Activated CD8-positive, alpha-beta memory T cell treated with anti-CD3 and anti-CD28 coated beads for 4 hours (primary cell): ENCODE measurements around the gene MAP3K2.
A peak's percentile ranks its signal among the peaks of the same experiment; 100 is the strongest.

Experiments used
- DNase-seq, 2 donors: peaks; one replicate each; pipeline ENCODE4 v3.0.0-alpha.2; 2020; ENCODE audit warnings: low read depth in 2 of 2

The MAP3K2 gene

GRCh38 chr2:127348426-127349000, 39.3 kb downstream of the MAP3K2 start:
- no peak for DNase-seq

- DNase-seq = no peak
Observed at GRCh38 chr2:127347734-127348392, 39.9 kb downstream of the MAP3K2 start.

GRCh38 chr2:127347015-127347414, 40.8 kb downstream of the MAP3K2 start:
- DNase-seq = no peak

GRCh38 chr2:127343277-127343676, 44.5 kb downstream of the MAP3K2 start:
- no peak for DNase-seq

GRCh38 chr2:127342101-127342500, 45.7 kb downstream of the MAP3K2 start:
- DNase-seq = no peak

GRCh38 chr2:127332335-127332734, 55.4 kb downstream of the MAP3K2 start:
- DNase-seq = no peak

GRCh38 chr2:127330753-127331152, 57.0 kb downstream of the MAP3K2 start:
- DNase-seq = no peak

GRCh38 chr2:127326289-127326945, 61.4 kb downstream of the MAP3K2 start:
- DNase-seq = no peak

GRCh38 chr2:127324635-127325034, 63.1 kb downstream of the MAP3K2 start:
- no peak for DNase-seq

- DNase-seq = no peak
Observed at GRCh38 chr2:127321303-127321702, 66.5 kb downstream of the MAP3K2 start.

- DNase-seq = no peak
Observed at GRCh38 chr2:127320586-127321275, 67.0 kb downstream of the MAP3K2 start.

- DNase-seq = no peak
Observed at GRCh38 chr2:127320067-127320466, 67.7 kb downstream of the MAP3K2 start.

GRCh38 chr2:127314193-127314988, 73.4 kb downstream of the MAP3K2 start:
- no peak for DNase-seq

GRCh38 chr2:127313406-127313805, 74.4 kb downstream of the MAP3K2 start:
- no peak for DNase-seq

- DNase-seq = no peak
Observed at GRCh38 chr2:127310980-127311379, 76.8 kb downstream of the MAP3K2 start.

- no peak for DNase-seq
Observed at GRCh38 chr2:127309468-127309867, 78.3 kb downstream of the MAP3K2 start.

GRCh38 chr2:127308586-127309138, 79.1 kb downstream of the MAP3K2 start:
- no peak for DNase-seq

- DNase-seq = no peak
Observed at GRCh38 chr2:127305990-127306585, 81.7 kb downstream of the MAP3K2 start.

- DNase-seq = no peak
Observed at GRCh38 chr2:127302168-127302567, 85.6 kb downstream of the MAP3K2 start.

GRCh38 chr2:127293748-127294562, 93.8 kb downstream of the MAP3K2 start, which contains the start of gene ERCC3:
Gene ERCC3 (minus strand): TSS chr2:127294144. CDS start chr2:127294081, 63 bp downstream.
- peak; percentile 64 to 71 for DNase-seq
